GM12801 (cell line): ENCODE results near the gene GANC.

Experiments
- CTCF ChIP-seq: IDR thresholded peaks from one replicate; pipeline ENCODE4 v1.5.1; 2011; ENCODE audit warnings: control low read depth; ENCODE audit not compliant: insufficient read length; ENCODE audit errors: extremely low read depth

GANC gene

GRCh38 chr15:42314818-42315217, 41.8 kb downstream of the GANC start:
- no peak for TF ChIP-seq CTCF

GRCh38 chr15:42315521-42315920, 42.5 kb downstream of the GANC start:
- no peak for TF ChIP-seq CTCF

- TF ChIP-seq CTCF, result no peak
These were observed 46.2 kb downstream of the GANC start for GRCh38 chr15:42319206-42319605.

GRCh38 chr15:42324308-42324707, 51.3 kb downstream of the GANC start:
- TF ChIP-seq CTCF, result no peak

GRCh38 chr15:42329161-42329560, 56.2 kb downstream of the GANC start:
- TF ChIP-seq CTCF, result no peak

GRCh38 chr15:42329992-42330391, 57.0 kb downstream of the GANC start:
- no peak for TF ChIP-seq CTCF

GRCh38 chr15:42331235-42331634, 58.2 kb downstream of the GANC start:
- TF ChIP-seq CTCF, result no peak

GRCh38 chr15:42332331-42332730, 59.3 kb downstream of the GANC start:
- no peak for TF ChIP-seq CTCF
